Urothelium cell line (cell line): ENCODE measurements around the gene RAD51B.
"Not testable (repeated sequence)": the region's sequence is repeated elsewhere in the genome, so short reads cannot be mapped to it uniquely, and the experiment has no call there.

ENCODE experiments used
- DNase-seq: peaks from one replicate; pipeline ENCODE4 v3.0.0; 2011; ENCODE audit warnings: low spot score, mixed read lengths
- FAIRE-seq: peaks from 2 replicates; lab custom pipeline; 2011; peaks lifted over from hg19 to GRCh38; lab: Jason Lieb, UNC

RAD51B gene

DNA sequence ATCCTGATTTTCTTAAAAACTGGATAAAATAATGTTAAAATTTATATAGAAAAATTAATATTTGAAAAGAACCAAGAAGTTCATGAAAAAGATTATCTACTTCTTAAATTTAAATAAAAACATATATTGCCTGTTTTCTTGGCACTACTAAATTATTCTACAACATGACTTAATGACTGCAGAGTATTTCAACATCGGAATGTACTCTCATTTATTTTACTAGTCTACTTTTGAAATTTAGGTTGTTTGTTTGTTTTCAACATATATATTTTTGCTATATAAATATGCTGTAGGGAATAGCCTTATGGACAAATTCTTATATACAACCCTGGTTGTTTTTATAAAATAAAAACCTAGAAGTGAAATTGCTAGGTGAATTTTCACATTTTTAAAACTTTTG, 231.6 kb downstream of the RAD51B start:
- FAIRE-seq (no peak), DNase-seq (no peak)

DNA sequence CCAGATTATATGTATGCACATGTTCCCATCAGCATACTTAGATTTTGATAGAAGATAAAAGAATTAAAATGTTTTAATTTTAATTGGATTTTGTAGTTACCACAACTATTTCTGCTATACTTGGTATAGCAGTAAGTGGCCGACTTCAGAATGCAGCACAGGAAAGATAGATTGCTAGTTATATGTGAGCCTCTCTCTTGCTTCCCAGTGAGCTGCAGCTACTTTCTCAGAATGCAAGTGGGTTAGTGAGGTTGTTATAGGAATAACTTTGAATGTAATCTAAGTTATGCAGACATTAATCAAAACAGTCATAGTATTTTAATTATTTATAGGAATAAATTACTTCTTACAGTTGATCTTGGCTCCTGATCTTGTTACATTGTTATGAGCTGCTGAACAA, 240.6 kb downstream of the RAD51B start:
- FAIRE-seq (peak; percentile 17), DNase-seq (no peak)

DNA sequence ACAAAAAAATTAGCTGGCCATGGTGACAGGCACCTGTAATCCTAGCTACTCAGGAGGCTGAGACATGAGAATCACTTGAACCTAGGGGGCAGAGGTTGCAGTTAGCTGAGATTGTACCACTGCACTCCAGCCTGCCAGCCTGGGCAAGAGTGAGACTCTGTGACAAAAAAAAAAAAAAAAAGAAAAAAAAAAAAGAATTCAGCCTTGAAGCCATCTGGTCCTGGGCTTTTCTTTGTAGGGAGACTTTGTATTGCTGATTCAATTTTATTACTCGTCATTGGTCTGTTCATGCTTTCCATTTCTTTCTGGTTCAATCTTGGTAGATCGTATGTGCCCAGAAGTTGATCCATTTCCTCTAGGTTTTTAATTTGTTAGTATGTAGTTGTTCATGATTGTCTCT, 243.1 kb downstream of the RAD51B start:
- FAIRE-seq (no peak), DNase-seq (no peak)

DNA sequence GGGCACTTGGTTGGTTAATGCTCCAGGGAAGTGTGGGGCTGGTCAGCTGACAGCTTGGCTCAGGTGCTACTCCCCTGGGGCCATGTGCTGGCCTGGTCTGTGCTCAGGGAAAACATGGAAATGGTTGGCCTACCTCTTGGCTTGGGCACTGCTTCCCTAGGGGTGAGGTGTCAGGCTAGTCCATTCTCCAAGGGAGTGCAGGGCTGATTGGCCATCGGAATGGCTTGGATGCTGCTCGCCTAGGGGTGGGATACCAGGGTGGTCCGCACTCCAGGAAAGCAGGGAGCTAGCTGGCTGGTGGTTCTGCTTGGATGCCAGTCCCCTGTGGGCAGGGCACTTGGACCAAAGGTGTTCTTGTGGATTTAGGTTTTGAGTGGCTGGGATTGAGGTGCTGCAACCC, 245.7 kb downstream of the RAD51B start:
- peak; percentile 75 for FAIRE-seq
- DNase-seq, result no peak

DNA sequence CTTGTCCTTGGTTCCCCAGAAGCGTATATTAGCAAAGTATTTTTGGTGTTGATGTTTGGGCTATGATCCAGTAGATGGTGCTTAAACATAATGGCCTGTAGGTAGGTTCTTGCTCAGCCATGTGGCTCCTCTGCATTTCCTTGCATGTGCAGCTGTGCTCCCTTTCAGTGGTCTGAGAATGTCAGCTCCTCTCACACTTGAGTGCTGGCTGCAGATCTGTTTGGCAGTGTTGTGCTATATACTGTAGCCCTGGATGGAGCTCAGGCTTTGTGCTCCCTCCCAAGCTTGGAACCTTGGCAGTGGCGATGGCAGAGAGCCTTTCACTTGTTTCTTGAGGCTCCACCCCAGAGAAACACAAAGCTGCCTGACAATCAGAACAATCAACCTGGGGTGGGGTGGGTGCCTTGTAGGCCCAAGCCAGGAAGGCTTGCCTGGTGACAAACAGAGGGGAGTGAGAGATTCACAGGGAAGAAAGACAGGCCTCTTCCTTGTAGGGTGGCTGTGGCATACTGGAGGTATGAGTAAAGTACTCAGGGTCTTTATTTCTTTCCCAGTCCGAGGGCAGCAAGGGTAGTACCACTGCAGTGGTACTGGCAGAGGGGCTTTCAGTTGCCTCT, 255.3 kb downstream of the RAD51B start:
- DNase-seq (no peak), FAIRE-seq (peak; percentile 35)

DNA sequence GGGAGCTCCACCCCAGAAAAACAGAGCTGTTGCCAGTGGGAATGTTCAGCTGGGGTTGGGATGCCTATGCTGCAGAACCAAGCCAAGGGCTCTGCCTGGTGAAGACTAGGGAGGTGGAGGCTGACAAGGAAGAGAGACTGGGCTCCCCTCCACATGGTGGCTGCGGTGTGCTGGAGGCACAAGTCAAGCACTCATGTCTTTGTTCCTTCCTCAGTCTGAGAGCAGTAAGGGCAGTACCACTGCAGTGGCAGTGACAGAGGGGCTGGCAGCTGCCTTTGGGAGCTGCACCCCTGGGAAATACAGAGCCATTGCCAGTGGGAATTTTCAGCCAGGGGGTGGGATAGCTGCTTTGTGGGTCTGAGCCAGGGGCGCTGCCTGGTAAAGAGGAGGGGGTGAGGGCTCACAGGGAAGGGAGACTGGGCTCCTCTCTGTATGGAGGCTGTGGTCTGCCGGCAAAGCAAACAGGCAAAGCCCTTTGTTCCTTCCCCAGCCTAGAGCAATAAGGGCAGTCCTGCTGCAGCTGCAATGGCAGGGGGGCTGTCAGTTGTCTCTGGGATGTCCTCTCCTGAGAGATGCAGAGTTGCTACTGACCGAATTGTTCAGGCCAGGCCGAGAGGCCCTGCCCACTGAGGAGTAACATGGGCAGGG, 255.9 kb downstream of the RAD51B start:
- DNase-seq (no peak), FAIRE-seq (peak; percentile 71)

DNA sequence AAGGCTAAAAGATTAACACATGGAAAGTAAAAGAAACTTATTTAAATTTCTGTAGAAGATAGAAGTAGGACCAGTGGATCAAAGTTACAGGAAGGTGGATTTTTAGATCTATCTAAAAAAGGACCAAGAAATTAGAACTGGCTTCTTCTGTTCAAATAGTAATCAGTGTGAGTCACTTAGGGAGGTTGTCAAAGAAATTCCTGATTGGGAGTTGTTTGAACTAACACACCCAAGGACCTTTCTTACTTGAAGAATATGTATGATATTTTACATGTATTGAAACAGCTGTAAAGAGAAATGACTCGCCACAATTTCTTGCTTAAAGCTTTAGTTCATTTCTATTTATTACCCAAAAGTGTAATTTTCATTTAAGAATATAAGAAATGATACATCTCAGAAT, 256.9 kb downstream of the RAD51B start:
- DNase-seq (no peak), FAIRE-seq (no peak)

DNA sequence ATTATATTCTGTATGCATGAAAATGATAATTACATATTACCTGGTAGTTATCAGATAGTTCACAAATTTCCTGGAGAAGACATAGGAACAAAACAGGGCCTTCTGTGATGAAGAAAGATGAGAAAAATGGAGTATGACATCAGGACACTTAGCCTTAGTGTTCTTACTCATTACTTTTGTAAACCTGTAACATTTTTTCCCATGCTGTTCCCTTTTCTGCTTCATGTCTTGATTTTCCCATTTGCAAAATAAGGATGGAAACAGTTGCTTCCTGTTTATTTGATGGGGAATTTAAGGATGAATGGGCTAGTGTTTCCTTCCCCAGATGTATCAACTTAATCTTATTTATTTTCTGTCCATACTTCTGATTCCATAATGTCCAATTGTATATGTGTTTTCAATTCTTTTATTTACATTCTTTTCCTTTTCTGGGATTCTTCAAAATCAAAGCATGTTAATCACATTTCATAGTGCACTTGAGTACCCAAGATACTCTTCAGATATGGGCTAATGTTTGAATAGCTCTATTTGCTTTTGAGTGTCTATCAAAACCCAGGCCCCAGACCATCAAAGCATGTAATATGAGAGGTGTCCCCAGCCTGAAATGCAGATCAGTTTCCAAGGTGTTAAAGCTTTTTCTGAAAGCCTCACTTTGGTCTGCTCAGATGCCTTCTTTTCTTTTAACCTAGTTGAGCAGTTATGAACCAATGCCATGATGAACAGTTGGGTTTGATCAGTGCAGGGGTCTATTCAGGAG, 260.5 kb downstream of the RAD51B start:
- FAIRE-seq (no peak), DNase-seq (no peak)

DNA sequence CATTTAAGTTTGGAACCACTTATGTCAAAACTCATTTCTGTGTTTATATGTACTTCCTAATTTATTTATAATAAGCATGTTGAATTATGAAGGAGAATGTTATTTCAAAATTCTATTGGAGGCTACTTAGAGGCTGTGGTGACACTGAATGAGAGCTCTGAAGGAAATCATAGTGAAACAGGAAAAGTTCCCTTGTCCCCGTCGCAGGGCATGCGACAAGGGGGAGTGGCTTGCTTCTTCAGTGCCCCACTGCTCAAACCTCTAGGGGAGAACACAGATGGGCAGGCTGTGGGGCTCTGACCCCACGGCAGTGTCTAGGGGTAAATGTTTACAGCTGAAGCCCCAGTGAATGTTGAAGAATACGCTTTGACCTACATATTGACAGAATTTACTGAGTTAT, 261.9 kb downstream of the RAD51B start:
- DNase-seq (no peak), FAIRE-seq (no peak)

DNA sequence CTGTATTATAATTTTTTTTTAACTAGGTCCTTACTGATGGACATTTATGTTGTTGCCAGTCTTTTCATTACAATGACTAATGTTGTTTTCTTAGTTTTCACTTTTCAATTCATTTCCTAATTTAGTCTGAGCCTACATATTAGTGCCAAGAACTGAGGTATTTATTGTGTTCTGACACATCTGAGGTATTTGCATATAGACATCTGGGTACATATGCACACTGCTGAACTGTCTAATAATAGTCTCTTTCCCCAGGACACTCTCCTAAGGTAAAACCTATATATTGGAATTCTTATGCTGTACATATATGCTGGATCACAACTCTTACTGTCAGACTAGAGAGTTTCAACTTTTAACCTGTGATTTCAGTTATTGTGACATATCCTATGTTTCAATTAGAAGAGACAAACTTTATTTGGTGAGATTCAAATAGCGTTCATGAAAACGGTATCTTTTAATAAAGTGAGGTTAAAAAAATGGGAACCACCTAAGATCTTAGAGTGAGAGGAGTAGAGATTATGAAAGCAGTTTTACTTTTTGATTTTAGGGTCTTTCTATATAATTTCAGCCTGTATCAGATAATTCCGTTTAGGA, 263.2 kb downstream of the RAD51B start:
- FAIRE-seq (no peak), DNase-seq (no peak)

DNA sequence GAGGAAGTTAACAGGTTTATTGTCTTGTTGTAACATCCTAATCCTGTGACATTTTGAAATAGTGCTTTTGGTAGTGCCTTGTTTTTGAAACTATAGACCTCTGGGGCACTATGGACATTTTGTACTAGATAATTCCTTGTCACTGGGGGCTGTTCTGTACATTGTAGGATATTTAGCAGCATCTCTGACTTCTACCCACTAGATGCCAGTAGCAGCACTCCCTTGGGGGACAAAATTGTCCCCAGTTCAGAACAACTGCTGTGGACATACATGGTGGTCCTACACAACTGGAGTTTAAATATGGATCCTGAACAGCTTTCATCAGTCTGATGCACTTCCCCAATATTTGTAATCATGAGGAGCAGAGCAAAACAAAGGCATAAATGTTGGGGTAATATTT, 264.7 kb downstream of the RAD51B start:
- DNase-seq (no peak), FAIRE-seq (no peak)

DNA sequence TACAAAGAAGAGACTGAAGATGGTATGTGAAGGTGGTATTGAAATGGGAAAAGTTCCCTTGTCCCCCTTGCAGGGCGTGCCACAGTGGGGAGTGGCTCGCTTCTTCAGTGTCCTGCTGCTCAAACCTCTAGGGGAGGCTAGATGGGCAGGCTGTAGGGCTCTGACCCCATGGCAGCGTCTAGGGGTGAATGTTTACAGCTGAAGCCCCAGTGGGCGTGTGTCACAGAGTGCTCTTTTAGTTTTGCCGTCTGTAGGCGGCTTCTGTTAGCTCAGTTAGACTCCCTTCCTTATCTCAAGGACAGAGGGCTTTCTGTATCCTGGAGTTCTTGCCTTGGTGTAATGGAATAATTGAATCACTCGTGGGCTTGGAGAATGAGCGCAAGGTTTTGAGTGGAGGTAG, 266.2 kb downstream of the RAD51B start:
- DNase-seq, result no peak
- peak; percentile 74 for FAIRE-seq

DNA sequence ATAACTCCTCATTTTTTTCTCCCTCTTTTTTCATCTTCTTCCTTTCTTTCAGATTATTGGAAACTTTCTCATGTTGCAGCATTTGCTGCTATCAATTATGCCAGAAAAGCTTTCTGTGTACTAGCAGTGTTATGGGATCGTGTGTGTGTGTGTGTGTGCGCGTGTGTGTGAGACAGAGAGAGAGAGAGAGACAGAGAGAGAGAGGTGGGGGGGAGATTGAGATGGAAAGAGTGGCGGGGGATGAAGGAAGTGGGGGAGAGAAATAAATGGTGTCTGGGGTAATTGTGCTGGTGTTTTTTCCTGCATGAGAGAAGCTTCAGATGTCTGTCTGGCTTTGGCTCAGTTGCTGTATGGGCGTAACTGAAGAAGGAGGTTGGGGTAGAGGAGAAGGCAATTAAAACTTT, 268.9 kb downstream of the RAD51B start:
- FAIRE-seq (peak; percentile 35), DNase-seq (no peak)

DNA sequence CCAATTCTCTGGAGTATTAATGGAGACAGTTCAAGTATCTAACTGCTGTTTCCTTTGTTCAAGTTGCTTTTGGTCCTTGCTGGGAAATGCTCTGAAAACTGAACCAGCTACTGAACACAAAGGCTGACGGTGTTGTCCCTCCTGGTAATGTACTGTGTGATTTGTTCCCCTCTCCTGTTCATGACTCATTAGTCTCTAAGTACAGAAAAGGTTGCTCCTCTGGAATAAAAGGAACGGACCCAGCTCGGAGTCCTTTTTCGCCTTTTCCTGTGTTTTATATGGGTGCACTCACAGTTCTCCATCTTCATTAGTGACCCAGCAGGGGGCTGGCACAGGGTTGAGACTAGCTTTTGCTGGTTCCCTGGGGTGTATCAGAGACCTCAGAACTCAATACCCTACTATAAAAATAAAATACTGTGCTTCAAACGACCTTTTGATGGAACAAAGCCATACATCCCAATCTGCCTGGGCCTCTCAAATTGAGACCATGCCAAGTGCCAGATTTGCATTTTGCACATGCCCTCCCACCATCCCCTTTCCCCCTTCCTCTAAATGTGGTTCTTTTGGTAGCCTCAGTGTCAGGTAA, 269.7 kb downstream of the RAD51B start:
- FAIRE-seq (peak; percentile 73), DNase-seq (peak; percentile 70)

DNA sequence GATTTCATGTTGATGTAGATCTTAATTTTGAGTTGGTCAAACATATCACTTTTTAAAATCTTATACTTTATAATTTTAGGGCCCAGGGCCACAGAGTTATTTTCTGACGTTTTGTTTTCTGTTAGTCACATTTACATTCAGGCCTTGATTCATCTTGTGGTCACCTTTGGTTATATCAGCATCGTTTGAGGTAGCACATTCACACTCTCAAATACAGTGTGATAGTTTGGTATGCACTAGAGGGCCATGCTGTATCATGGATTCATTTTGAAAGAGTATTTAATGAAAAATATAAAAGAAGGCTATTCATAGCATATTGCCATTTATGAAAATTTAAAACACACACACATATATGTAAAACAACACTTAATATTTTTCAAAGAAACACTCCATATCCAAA, 274.6 kb downstream of the RAD51B start:
- FAIRE-seq (no peak), DNase-seq (no peak)

DNA sequence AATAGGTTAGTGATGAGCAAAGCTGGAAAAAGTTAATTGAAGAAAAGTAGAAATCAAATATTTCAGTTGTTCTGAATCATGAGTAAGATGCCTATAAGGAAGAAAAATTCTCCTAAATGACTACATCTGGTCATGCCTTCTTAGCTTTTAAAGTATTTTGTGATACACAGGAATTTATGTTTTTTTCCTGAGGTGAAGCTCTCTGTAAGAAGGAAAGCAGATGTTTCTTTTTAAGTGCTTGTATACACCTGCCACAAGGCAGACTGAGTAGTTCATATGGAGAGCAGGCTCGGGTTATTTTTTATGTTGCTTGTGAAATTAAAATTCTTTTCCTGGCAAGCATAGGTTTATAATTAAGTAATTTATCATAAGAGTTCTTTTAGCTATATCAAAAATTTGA, 275.2 kb downstream of the RAD51B start:
- FAIRE-seq (no peak), DNase-seq (no peak)

DNA sequence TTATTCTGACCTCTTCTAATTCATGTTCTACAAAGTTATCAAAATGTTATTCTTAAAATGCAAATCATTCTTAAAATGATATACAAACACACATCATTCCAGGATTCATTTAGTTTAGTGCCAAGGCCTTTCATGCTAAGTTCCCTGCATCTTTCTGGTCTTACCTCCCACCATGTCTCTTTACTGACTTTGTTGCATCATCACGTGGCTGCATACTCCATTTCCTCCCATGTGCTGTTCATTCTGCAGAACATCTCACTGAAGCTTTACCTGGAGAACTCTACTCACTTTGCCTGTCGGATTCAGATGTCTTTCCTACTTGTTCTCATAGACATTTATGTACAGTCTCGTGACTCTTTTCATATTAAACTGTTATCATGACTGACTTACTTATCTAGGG, 278.1 kb downstream of the RAD51B start:
- peak; percentile 91 for FAIRE-seq
- DNase-seq, result no peak

DNA sequence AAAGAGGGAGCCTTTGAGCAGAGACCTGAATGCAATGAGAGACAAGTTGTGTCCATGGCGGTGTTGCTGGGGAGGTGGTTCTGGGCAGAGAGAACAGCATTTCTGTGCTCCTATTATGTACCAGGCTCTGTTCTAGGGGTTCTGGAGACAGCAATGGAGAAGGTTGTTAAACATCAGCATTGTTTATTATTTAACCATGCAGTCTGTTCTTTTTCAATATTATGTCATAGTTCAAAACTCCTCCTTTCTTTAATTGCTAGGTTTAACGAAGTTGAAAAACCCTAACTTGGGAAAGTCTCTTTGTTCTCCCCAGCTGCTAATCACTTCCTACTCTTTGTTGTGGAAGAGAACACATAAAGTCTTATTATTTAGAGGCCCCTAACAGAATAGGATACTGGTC, 279.3 kb downstream of the RAD51B start:
- DNase-seq, result no peak

DNA sequence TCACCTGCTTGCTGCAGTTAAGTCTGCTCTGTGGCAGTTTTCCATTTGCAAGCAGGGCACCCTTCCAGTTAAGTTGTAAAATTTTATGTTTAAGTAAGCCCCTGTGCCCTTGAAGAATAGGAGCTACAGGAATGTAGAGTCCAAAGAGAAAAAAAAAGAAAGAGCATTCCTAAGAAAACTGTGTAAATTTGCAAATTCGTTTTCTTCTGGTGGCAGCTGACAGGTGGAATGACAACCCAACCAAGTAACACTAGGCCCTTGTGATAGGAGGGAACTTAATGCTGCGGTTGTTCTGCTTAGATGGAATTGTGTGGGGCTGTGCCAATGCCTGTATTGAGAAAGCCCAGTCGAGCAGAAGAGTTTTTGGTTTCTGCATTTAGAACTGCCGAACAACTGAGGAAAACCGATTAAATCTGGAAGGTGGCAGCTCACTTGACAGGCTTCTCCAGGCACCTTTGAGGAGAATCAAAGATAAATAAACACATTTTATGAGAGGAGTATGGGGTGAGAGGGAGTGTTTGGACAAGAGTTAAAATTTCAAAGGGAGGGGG, 280.0 kb downstream of the RAD51B start:
- no peak for FAIRE-seq

More for the DNA sequence above, 279.3 kb downstream of the RAD51B start:
- FAIRE-seq, result peak; percentile 27

DNA sequence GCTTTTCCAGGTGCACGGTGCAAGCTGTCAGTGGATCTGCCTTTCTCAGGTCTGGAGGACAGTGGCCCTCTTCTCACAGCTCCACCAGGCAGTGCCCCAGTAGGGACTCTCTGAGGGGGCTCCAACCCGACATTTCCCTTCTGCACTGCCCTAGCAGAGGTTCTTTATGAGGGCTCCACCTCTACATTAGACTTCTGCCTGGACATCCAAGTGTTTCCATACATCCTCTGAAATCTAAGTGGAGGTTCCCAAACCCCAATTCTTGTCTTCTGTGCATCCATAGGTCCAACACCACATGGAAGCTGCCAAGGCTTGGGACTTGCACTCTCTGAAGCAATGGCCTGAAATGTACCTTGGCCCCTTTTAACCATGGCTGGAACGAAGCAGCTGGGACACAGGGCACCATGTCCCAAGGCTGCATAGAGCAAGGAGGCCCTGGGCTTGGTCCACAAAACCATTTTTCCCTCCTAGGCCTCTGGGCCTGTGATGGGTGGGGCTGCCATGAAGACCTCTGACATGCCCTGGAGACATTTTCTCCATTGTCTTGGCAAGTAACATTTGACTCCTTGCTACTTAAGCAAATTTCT, 282.2 kb downstream of the RAD51B start:
- FAIRE-seq, result peak; percentile 81
- DNase-seq, result not testable (repeated sequence)

More for the DNA sequence above, 280.0 kb downstream of the RAD51B start:
- DNase-seq, result no peak

DNA sequence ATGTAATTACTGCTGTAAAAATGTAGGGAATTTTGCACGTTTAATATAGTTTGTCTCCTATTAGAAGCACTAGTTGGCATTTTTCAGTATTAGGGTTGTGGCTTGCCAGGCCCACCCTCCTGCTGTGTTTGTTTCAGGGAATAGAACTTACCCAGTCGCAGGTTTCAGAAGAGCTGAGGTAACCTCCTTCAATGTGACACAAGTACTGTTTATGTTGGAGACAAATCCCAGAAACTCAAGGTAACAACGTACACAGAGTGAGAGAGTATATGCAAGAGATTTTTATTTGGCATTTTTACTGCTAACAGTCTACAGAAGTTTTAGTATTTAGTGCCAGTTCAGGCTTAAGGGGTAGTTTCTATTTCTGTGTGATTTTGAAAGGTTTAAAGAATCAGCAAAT, 284.3 kb downstream of the RAD51B start:
- DNase-seq (no peak), FAIRE-seq (no peak)
